ENCODE measurements around the gene MRPL36.

- TF ChIP-seq CTCF (IDR thresholded peaks at IDR 0.05 in 4 of 5, conservative IDR thresholded peaks at IDR 0.05 in 1 of 5): no peak
- no peak for TF ChIP-seq POLR2A (IDR thresholded peaks at IDR 0.05)
These were observed 20.7 kb upstream of the MRPL36 start for GRCh38 chr5:1820381-1820780.
